MM.1S (cell line): ENCODE data around the gene ANTXRL.

ENCODE experiments used
- CTCF ChIP-seq: fragments of 300-600 bp; sonication (generic); IDR thresholded peaks from 2 replicates; pipeline ENCODE4 v1.5.1; 2016; ENCODE audit warnings: antibody characterized with exemption, low read length, mixed read lengths
- EZH2phosphoT487 ChIP-seq: fragments of 300-600 bp; sonication (generic); IDR thresholded peaks from 2 replicates; pipeline ENCODE4 v1.6.1; 2018; ENCODE audit warnings: antibody characterized with exemption, low read length

- TF ChIP-seq CTCF (no peak), EZH2phosphoT487 (no peak)
Measured at GRCh38 chr10:46288601-46289206, 1.9 kb downstream of the ANTXRL start.
